Liver (tissue), 9 donors: Measurements from ENCODE around the gene PSTPIP1. TPM values are rescaled to one million over a fixed set of nuclear protein-coding genes. Genes with fewer than 3 reads are reported as not detected.

Experiments used
- DNase-seq: peaks from one replicate; pipeline ENCODE4 v3.0.0-alpha.2; 2017; ENCODE audit warnings: low spot score
- H3K27ac ChIP-seq, 2 donors: one replicate each; pipeline ENCODE4 v1.7.0; 2013; ENCODE audit warnings: inconsistent platforms in 2 of 2, low read length in 2 of 2, control low read depth in 1 of 2, low read depth in 1 of 2, mild to moderate bottlenecking in 1 of 2
- H3K27me3 ChIP-seq, 4 donors: one replicate each; pipeline versions ENCODE4 v1.6.1 to v1.7.0; 2013; ENCODE audit warnings: low read length in 3 of 4, inconsistent platforms in 1 of 4, mild to moderate bottlenecking in 1 of 4, moderate library complexity in 1 of 4; ENCODE audit not compliant: control insufficient read depth in 4 of 4, insufficient read depth in 4 of 4
- H3K36me3 ChIP-seq, 4 donors: one replicate each; pipeline versions ENCODE4 v1.6.1 to v1.7.0; 2013; ENCODE audit warnings: low read length in 3 of 4, mild to moderate bottlenecking in 3 of 4, low read depth in 1 of 4, moderate library complexity in 1 of 4; ENCODE audit not compliant: control insufficient read depth in 4 of 4, insufficient read depth in 3 of 4
- H3K4me1 ChIP-seq, 4 donors: one replicate each; pipeline versions ENCODE4 v1.6.1 to v1.7.0; 2013; ENCODE audit warnings: low read length in 3 of 4, mild to moderate bottlenecking in 3 of 4, moderate library complexity in 1 of 4; ENCODE audit not compliant: control insufficient read depth in 4 of 4, insufficient read depth in 4 of 4
- H3K4me3 ChIP-seq, 3 donors: one replicate each; pipeline versions ENCODE4 v1.6.1 to v1.7.0; 2013; ENCODE audit warnings: low read length in 3 of 3, control low read depth in 1 of 3, low read depth in 1 of 3, mild to moderate bottlenecking in 1 of 3
- H3K9ac ChIP-seq, 2 donors: one replicate each; pipeline ENCODE4 v1.7.0; 2013; ENCODE audit warnings: low read length in 2 of 2, mild to moderate bottlenecking in 2 of 2, moderate library complexity in 2 of 2, control low read depth in 1 of 2, low read depth in 1 of 2
- H3K9me3 ChIP-seq, 4 donors: one replicate each; pipeline versions ENCODE4 v1.6.1 to v1.7.0; 2013; ENCODE audit warnings: low read length in 3 of 4; ENCODE audit not compliant: control insufficient read depth in 4 of 4
- ATF3 ChIP-seq: IDR thresholded peaks from 2 replicates; pipeline ENCODE4 v1.6.1; 2016; ENCODE audit warnings: antibody characterized with exemption
- CTCF ChIP-seq: fragments of 150-350 bp; IDR thresholded peaks from 2 replicates; pipeline ENCODE4 v1.5.1; 2017; ENCODE audit warnings: improper control_type of control experiment, low read depth, low read length; ENCODE audit not compliant: missing input control
- EGR1 ChIP-seq, 2 donors: IDR thresholded peaks; 2 replicates each; pipeline ENCODE4 v1.6.1; 2016 to 2018; ENCODE audit warnings: antibody characterized with exemption in 2 of 2, low read depth in 2 of 2
- FOXA1 ChIP-seq: IDR thresholded peaks from 2 replicates; pipeline ENCODE4 v1.6.1; 2016; ENCODE audit warnings: antibody characterized with exemption
- FOXA2 ChIP-seq: IDR thresholded peaks from 2 replicates; pipeline ENCODE4 v1.6.1; 2016; ENCODE audit warnings: antibody characterized with exemption
- GABPA ChIP-seq, 2 donors: IDR thresholded peaks in 1 of 2; conservative IDR thresholded peaks in 1 of 2; 2 replicates each; pipeline ENCODE4 v1.6.1; 2016; ENCODE audit warnings: antibody characterized with exemption in 2 of 2, mild to moderate bottlenecking in 1 of 2, moderate library complexity in 1 of 2
- HNF4A ChIP-seq, 2 donors: conservative IDR thresholded peaks; 2 replicates each; pipeline ENCODE4 v1.6.1; 2016; ENCODE audit warnings: antibody characterized with exemption in 2 of 2, mild to moderate bottlenecking in 2 of 2
- HNF4G ChIP-seq: IDR thresholded peaks from 2 replicates; pipeline ENCODE4 v1.6.1; 2016; ENCODE audit warnings: antibody characterized with exemption
- JUND ChIP-seq, 2 donors: IDR thresholded peaks; 2 replicates each; pipeline ENCODE4 v1.6.1; 2016; ENCODE audit warnings: antibody characterized with exemption in 2 of 2
- MAX ChIP-seq: IDR thresholded peaks from 2 replicates; pipeline ENCODE4 v1.6.1; 2016; ENCODE audit warnings: antibody characterized with exemption
- RAD21 ChIP-seq, 2 donors: IDR thresholded peaks; 2 replicates each; pipeline ENCODE4 v1.6.1; 2016; ENCODE audit warnings: antibody characterized with exemption in 2 of 2, mild to moderate bottlenecking in 2 of 2
- REST ChIP-seq: IDR thresholded peaks from 2 replicates; pipeline ENCODE4 v1.6.1; 2016; ENCODE audit warnings: antibody characterized with exemption, mild to moderate bottlenecking
- SP1 ChIP-seq: IDR thresholded peaks from 2 replicates; pipeline ENCODE4 v1.6.1; 2018; ENCODE audit warnings: antibody characterized with exemption, mild to moderate bottlenecking
- TAF1 ChIP-seq: conservative IDR thresholded peaks from 2 replicates; pipeline ENCODE4 v1.6.1; 2016; ENCODE audit warnings: antibody characterized with exemption, mild to moderate bottlenecking
- ZBTB33 ChIP-seq: IDR thresholded peaks from 2 replicates; pipeline ENCODE4 v1.6.1; 2016; ENCODE audit warnings: antibody characterized with exemption
- WGBS: extraction: QIAGEN DNeasy Blood & Tissue Kit; methylation state at CpG from one replicate; pipeline ENCODE4 v1.1.7; 2013; 5-methylcytosine and 5-hydroxymethylcytosine counted together
- polyA plus RNA-seq, 2 donors: library from polyadenylated mRNA; stranded (reverse) in 1 of 2; unstranded in 1 of 2; fragments of 200-250 nt in 1 of 2; fragments of >200 nt in 1 of 2; fragmentation: Nextera tagmentation in 1 of 2; extraction: Ambion mirVana in 1 of 2; gene quantifications; one replicate each; pipeline versions ENCODE4 v1.2.1 to v1.2.3, GENCODE V29; 2013 to 2015
- total RNA-seq, 2 donors: library from RNA; depleted of rRNA; stranded (reverse); fragments of >200 nt; gene quantifications; one replicate each; pipeline ENCODE4 v1.2.3, GENCODE V29; 2014
- donor health status: healthy.
- donor health status: healthy.
- donor health status: healthy.
- donor health status: healthy.
- donor health status: healthy.

Gene PSTPIP1
- total and polyA plus RNA-seq, 4 donors, result 1.1 to 4.6 (median 3.0) TPM

GRCh38 chr15:77076323-77076915, 81.5 kb downstream of the PSTPIP1 start:
- no peak overlapping the region for H3K27ac ChIP-seq

GRCh38 chr15:77081971-77082370, 87.0 kb downstream of the PSTPIP1 start:
- 86% methylated on average over 5 of the region's 5 CpGs for WGBS
- no peak overlapping the region for H3K27ac ChIP-seq
- no peak for DNase-seq
- H3K9ac ChIP-seq, result no peak overlapping the region
- H3K27me3 ChIP-seq, result no peaks in the 10 kb centered on the region
- H3K36me3 ChIP-seq, result no peaks in the 10 kb centered on the region
- H3K4me1 ChIP-seq, result no peaks in the 10 kb centered on the region
- H3K9me3 ChIP-seq, result no peaks in the 10 kb centered on the region
- no peak overlapping the region for H3K4me3 ChIP-seq
- TF ChIP-seq FOXA1, result no peak
- TF ChIP-seq FOXA2, result no peak
- no peak for TF ChIP-seq RAD21 (IDR thresholded peaks at IDR 0.05)
- TF ChIP-seq GABPA (IDR thresholded peaks at IDR 0.05 in 1 of 2, conservative IDR thresholded peaks at IDR 0.05 in 1 of 2), result no peak
- TF ChIP-seq TAF1, result no peak
- no peak for TF ChIP-seq CTCF
- TF ChIP-seq MAX, result no peak
- TF ChIP-seq ATF3, result no peak
- no peak for TF ChIP-seq JUND (IDR thresholded peaks at IDR 0.05)
- no peak for TF ChIP-seq HNF4A (conservative IDR thresholded peaks at IDR 0.05)

More at GRCh38 chr15:77076323-77076915, 81.5 kb downstream of the PSTPIP1 start:
- H3K36me3 ChIP-seq, result no peaks in the 10 kb centered on the region
- H3K27me3 ChIP-seq, result no peaks in the 10 kb centered on the region
- H3K9me3 ChIP-seq, result no peaks in the 10 kb centered on the region
- DNase-seq, result no peak
- TF ChIP-seq HNF4G (no peak), EGR1 (IDR thresholded peaks at IDR 0.05; ENCODE audit: low read depth in 2 of 2) (no peak), ZBTB33 (no peak), REST (no peak), SP1 (no peak)
- H3K4me1 ChIP-seq, result no peaks in the 10 kb centered on the region
- WGBS, result 85% methylated on average over 4 of the region's 4 CpGs
- no peak overlapping the region for H3K9ac ChIP-seq
- H3K4me3 ChIP-seq, result no peak overlapping the region
